H9 (cell line): ENCODE results near the gene BFSP1. TPM values are rescaled to one million over a fixed set of nuclear protein-coding genes. Genes with fewer than 3 reads are reported as not detected.

Experiments used
- DNase-seq: peaks from one replicate; pipeline ENCODE4 v3.0.0-alpha.2; 2017
- H2AFZ ChIP-seq: one replicate; pipeline ENCODE4 v1.6.1; 2013; ENCODE audit warnings: mild to moderate bottlenecking, low read length, control low read depth, moderate library complexity
- H2AK5ac ChIP-seq: 2 replicates; pipeline ENCODE4 v1.6.1; 2013; ENCODE audit warnings: low read length, control low read depth, mixed read lengths; ENCODE audit not compliant: insufficient read length
- H2BK120ac ChIP-seq: one replicate; pipeline ENCODE4 v1.6.1; 2013; ENCODE audit warnings: low read depth, mild to moderate bottlenecking, low read length, control low read depth, inconsistent platforms; ENCODE audit not compliant: poor library complexity, severe bottlenecking
- H2BK12ac ChIP-seq: 2 replicates; pipeline ENCODE4 v1.6.1; 2013; ENCODE audit warnings: low read length, control low read depth, mixed read lengths, low read depth; ENCODE audit not compliant: insufficient read length
- H2BK15ac ChIP-seq: 2 replicates; pipeline ENCODE4 v1.6.1; 2013; ENCODE audit warnings: low read depth, low read length, control low read depth
- H2BK20ac ChIP-seq: one replicate; pipeline ENCODE4 v1.6.1; 2013; ENCODE audit warnings: low read depth, mild to moderate bottlenecking, low read length, control low read depth, inconsistent platforms; ENCODE audit not compliant: poor library complexity, severe bottlenecking
- H2BK5ac ChIP-seq: 2 replicates; pipeline ENCODE4 v1.6.1; 2013; ENCODE audit warnings: low read length, control low read depth, mixed read lengths; ENCODE audit not compliant: insufficient read length
- H3K14ac ChIP-seq: 2 replicates; pipeline ENCODE4 v1.6.1; 2013; ENCODE audit warnings: low read length, control low read depth; ENCODE audit not compliant: insufficient read depth
- H3K18ac ChIP-seq: 2 replicates; pipeline ENCODE4 v1.6.1; 2013; ENCODE audit warnings: low read depth, mild to moderate bottlenecking, mixed read lengths, low read length, control low read depth; ENCODE audit not compliant: insufficient read length
- H3K23ac ChIP-seq: 2 replicates; pipeline ENCODE4 v1.6.1; 2013; ENCODE audit warnings: low read length, control low read depth, mixed read lengths, low read depth; ENCODE audit not compliant: insufficient read length
- H3K23me2 ChIP-seq: 2 replicates; pipeline ENCODE4 v1.6.1; 2013; ENCODE audit warnings: low read depth, mild to moderate bottlenecking, mixed read lengths, low read length, control low read depth; ENCODE audit not compliant: insufficient read length, poor library complexity, severe bottlenecking
- H3K27ac ChIP-seq: 2 replicates; pipeline ENCODE4 v1.5.1; 2013; ENCODE audit warnings: low read length, control low read depth, mixed read lengths, low read depth; ENCODE audit not compliant: insufficient read length
- H3K27me3 ChIP-seq: 2 replicates; pipeline ENCODE4 v1.6.1; 2013; ENCODE audit warnings: low read length, control low read depth, inconsistent platforms; ENCODE audit not compliant: insufficient read depth
- H3K4ac ChIP-seq: 2 replicates; pipeline ENCODE4 v1.6.1; 2013; ENCODE audit warnings: low read depth, mild to moderate bottlenecking, control low read depth, inconsistent platforms, low read length, moderate library complexity
- H3K4me1 ChIP-seq: 2 replicates; pipeline ENCODE4 v1.6.1; 2013; ENCODE audit warnings: low read length, control low read depth, inconsistent platforms; ENCODE audit not compliant: insufficient read depth
- H3K4me2 ChIP-seq: 2 replicates; pipeline ENCODE4 v1.6.1; 2013; ENCODE audit warnings: low read length, control low read depth, mixed read lengths; ENCODE audit not compliant: insufficient read length, insufficient read depth
- H3K56ac ChIP-seq: 2 replicates; pipeline ENCODE4 v1.6.1; 2013; ENCODE audit warnings: low read depth, mild to moderate bottlenecking, mixed read lengths, low read length, control low read depth; ENCODE audit not compliant: insufficient read length
- H3K79me1 ChIP-seq: 2 replicates; pipeline ENCODE4 v1.6.1; 2013; ENCODE audit warnings: low read depth, mild to moderate bottlenecking, moderate library complexity, low read length, control low read depth, inconsistent platforms; ENCODE audit not compliant: insufficient read depth, poor library complexity, severe bottlenecking
- H3K79me2 ChIP-seq: 2 replicates; pipeline ENCODE4 v1.6.1; 2013; ENCODE audit warnings: low read length, control low read depth, inconsistent platforms; ENCODE audit not compliant: insufficient read depth
- H3K9ac ChIP-seq: 2 replicates; pipeline ENCODE4 v1.6.1; 2013; ENCODE audit warnings: low read length, control low read depth, mixed read lengths; ENCODE audit not compliant: insufficient read length; ENCODE audit errors: extremely low read depth
- H3K9me3 ChIP-seq: one replicate; pipeline ENCODE4 v1.6.1; 2013; ENCODE audit warnings: low read depth, low read length, inconsistent platforms; ENCODE audit not compliant: control insufficient read depth
- H3T11ph ChIP-seq: one replicate; pipeline ENCODE4 v1.6.1; 2013; ENCODE audit warnings: mild to moderate bottlenecking, low read length, control low read depth, inconsistent platforms
- H4K20me1 ChIP-seq: one replicate; pipeline ENCODE4 v1.6.1; 2013; ENCODE audit not compliant: control insufficient read depth, insufficient read length, insufficient read depth
- H4K5ac ChIP-seq: 2 replicates; pipeline ENCODE4 v1.6.1; 2013; ENCODE audit warnings: low read depth, mild to moderate bottlenecking, mixed read lengths, low read length, control low read depth; ENCODE audit not compliant: insufficient read length
- H4K8ac ChIP-seq: replicated peaks from 2 replicates; pipeline ENCODE4 v1.6.1; 2013; ENCODE audit warnings: low read length, control low read depth, mixed read lengths, low read depth; ENCODE audit not compliant: insufficient read length
- H4K91ac ChIP-seq: 2 replicates; pipeline ENCODE4 v1.6.1; 2013; ENCODE audit warnings: low read depth, mild to moderate bottlenecking, moderate library complexity, mixed read lengths, low read length, control low read depth; ENCODE audit not compliant: insufficient read length
- H3K27ac Mint-ChIP-seq, 3 experiments: 2 replicates in 2 of 3; 3 replicates in 1 of 3; pipeline ENCODE4 v1.8.0; 2020 to 2021; ENCODE audit warnings: mixed read lengths in 3 of 3, mild to moderate bottlenecking in 1 of 3, moderate library complexity in 1 of 3
- H3K27me3 Mint-ChIP-seq: 2 replicates; pipeline ENCODE4 v1.8.0; 2021; ENCODE audit warnings: low read depth, mild to moderate bottlenecking, moderate library complexity, mixed read lengths
- H3K36me3 Mint-ChIP-seq, 3 experiments: 2 replicates in 2 of 3; 3 replicates in 1 of 3; pipeline ENCODE4 v1.8.0; 2020 to 2021; ENCODE audit warnings: low read depth in 3 of 3, mixed read lengths in 3 of 3; ENCODE audit not compliant: insufficient read depth in 1 of 3
- H3K4me1 Mint-ChIP-seq, 2 experiments: 2 replicates each; pipeline ENCODE4 v1.8.0; 2020; ENCODE audit warnings: mixed read lengths in 2 of 2
- H3K4me3 Mint-ChIP-seq, 2 experiments: 2 replicates in 1 of 2; 3 replicates in 1 of 2; pipeline ENCODE4 v1.8.0; 2020 to 2021; ENCODE audit warnings: mild to moderate bottlenecking in 2 of 2, mixed read lengths in 2 of 2, moderate library complexity in 1 of 2
- H3K9me3 Mint-ChIP-seq, 2 experiments: 2 replicates in 1 of 2; 3 replicates in 1 of 2; pipeline ENCODE4 v1.8.0; 2020; ENCODE audit warnings: mild to moderate bottlenecking in 2 of 2, mixed read lengths in 2 of 2, moderate library complexity in 1 of 2
- WGBS: extraction: QIAGEN DNeasy Blood & Tissue Kit; methylation state at CpG from one replicate; pipeline ENCODE4 v1.1.7; 2013; ENCODE audit warnings: missing lambda C conversion rate, low lambda C conversion rate, mixed read lengths; ENCODE audit not compliant: insufficient read length; ENCODE audit errors: extremely low coverage; 5-methylcytosine and 5-hydroxymethylcytosine counted together
- total RNA-seq: library from RNA; stranded (reverse); gene quantifications from 2 replicates; pipeline ENCODE4 v1.2.1, GENCODE V29; 2021
- TF ChIP-seq, protein P1 (sequence below): fragments of 200-600 bp; sonication (generic); conservative IDR thresholded peaks from 3 replicates; pipeline ENCODE4 v1.8.0; 2021; ENCODE audit warnings: antibody characterized with exemption, mild to moderate bottlenecking

BFSP1 gene
- total RNA-seq, 1 experiment from 2014 or later = 9.4 TPM

DNA sequence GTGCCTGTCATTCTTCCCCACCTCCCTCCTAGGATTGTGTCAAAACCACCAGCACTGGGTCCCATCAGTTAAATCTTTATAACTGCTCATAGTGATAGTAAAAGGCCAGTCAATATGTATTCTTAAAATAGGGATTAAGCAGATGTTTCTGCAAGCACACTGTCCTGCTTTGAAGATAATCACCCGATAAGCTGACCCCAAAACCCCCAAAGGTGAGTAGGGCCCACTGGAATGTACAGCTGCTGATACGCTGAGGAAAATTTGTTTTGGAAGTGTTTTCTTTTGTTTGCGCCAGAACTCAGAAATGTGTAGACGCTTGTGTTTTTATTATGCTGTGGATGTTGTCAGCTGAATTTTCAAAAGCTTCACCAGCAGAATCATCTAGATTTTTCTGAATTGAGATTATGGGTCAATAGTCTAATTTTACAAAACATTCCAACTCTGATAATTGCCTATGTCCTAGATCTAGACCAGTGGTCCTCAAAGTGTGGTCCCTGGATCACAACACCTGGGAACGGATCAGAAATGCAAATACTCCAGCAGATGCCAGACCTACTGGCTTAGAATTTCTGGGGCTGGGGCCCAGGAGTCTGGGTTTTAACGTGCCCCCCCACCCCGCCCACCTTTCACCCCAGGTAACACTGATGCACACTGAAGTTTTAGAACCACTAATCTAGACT, 11.4 kb downstream of the BFSP1 start:
- WGBS = no CpG with 5 or more reads among the region's 7 CpGs
- Histone ChIP-seq H4K8ac (no peak overlapping the region), H4K20me1 (no peaks in the 10 kb centered on the region), H4K5ac (no peak overlapping the region), H4K91ac (no peak overlapping the region), H2BK5ac (no peak overlapping the region), H3K18ac (no peak overlapping the region), H3K9me3 (no peaks in the 10 kb centered on the region), H3K4me2 (no peak overlapping the region), H2BK15ac (no peak overlapping the region), H3K9ac (no peak overlapping the region), H2AK5ac (no peak overlapping the region), H3K4me1 (no peaks in the 10 kb centered on the region), H3K27me3 (no peaks in the 10 kb centered on the region), H2AFZ (no peak overlapping the region), H3K27ac (no peak overlapping the region), H3T11ph (no peak overlapping the region), H2BK120ac (no peak overlapping the region), H3K56ac (no peak overlapping the region), H3K4ac (no peak overlapping the region), H2BK20ac (no peak overlapping the region), H2BK12ac (no peak overlapping the region), H3K14ac (no peak overlapping the region), H3K79me2 (no peaks in the 10 kb centered on the region), H3K79me1 (no peaks in the 10 kb centered on the region), H3K23ac (no peak overlapping the region), H3K23me2 (no peaks in the 10 kb centered on the region)
- H3K27me3 Mint-ChIP-seq = no peaks in the 10 kb centered on the region; the same call in 1 of the 2 replicates
- H3K4me3 Mint-ChIP-seq = no peak overlapping the region
- no peak overlapping the region for H3K27ac Mint-ChIP-seq
- no peaks in the 10 kb centered on the region for H3K9me3 Mint-ChIP-seq
- no peaks in the 10 kb centered on the region for H3K36me3 Mint-ChIP-seq
- peaks cover 5% of the 10 kb centered on the region in 2 experiments for H3K4me1 Mint-ChIP-seq
- DNase-seq = no peak
- TF ChIP-seq, protein P1, sequence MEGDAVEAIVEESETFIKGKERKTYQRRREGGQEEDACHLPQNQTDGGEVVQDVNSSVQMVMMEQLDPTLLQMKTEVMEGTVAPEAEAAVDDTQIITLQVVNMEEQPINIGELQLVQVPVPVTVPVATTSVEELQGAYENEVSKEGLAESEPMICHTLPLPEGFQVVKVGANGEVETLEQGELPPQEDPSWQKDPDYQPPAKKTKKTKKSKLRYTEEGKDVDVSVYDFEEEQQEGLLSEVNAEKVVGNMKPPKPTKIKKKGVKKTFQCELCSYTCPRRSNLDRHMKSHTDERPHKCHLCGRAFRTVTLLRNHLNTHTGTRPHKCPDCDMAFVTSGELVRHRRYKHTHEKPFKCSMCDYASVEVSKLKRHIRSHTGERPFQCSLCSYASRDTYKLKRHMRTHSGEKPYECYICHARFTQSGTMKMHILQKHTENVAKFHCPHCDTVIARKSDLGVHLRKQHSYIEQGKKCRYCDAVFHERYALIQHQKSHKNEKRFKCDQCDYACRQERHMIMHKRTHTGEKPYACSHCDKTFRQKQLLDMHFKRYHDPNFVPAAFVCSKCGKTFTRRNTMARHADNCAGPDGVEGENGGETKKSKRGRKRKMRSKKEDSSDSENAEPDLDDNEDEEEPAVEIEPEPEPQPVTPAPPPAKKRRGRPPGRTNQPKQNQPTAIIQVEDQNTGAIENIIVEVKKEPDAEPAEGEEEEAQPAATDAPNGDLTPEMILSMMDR = no peak
